Muscle of leg (tissue), 11 donors: Measurements from ENCODE around the gene VSIG10. TPM values are rescaled to one million over a fixed set of nuclear protein-coding genes. Genes with fewer than 3 reads are reported as not detected.
A peak's percentile ranks its signal among the peaks of the same experiment; 100 is the strongest.

Source experiments
- DNase-seq: peaks from one replicate; pipeline ENCODE4 v3.0.0; 2013
- H3K27ac ChIP-seq: one replicate; pipeline ENCODE4 v1.5.1; 2013; ENCODE audit warnings: mild to moderate bottlenecking, low read length, control low read depth
- H3K27me3 ChIP-seq: one replicate; pipeline ENCODE4 v1.6.1; 2013; ENCODE audit warnings: low read length; ENCODE audit not compliant: control insufficient read depth, insufficient read depth
- H3K36me3 ChIP-seq: one replicate; pipeline ENCODE4 v1.6.1; 2013; ENCODE audit warnings: low read length; ENCODE audit not compliant: control insufficient read depth, insufficient read depth
- H3K4me1 ChIP-seq: one replicate; pipeline ENCODE4 v1.6.1; 2013; ENCODE audit warnings: low read length; ENCODE audit not compliant: control insufficient read depth, insufficient read depth
- H3K4me3 ChIP-seq: one replicate; pipeline ENCODE4 v1.5.1; 2013; ENCODE audit warnings: low read length, control low read depth
- H3K9me3 ChIP-seq: replicated peaks from 2 replicates; pipeline ENCODE4 v1.6.1; 2013; ENCODE audit warnings: low read depth, low read length; ENCODE audit not compliant: control insufficient read depth
- WGBS: methylation state at CpG from one replicate; pipeline ENCODE4 v1.1.5; 2013; ENCODE audit warnings: missing lambda C conversion rate; ENCODE audit not compliant: insufficient coverage; 5-methylcytosine and 5-hydroxymethylcytosine counted together
- polyA plus RNA-seq, 8 donors: library from polyadenylated mRNA; unstranded; fragments of 120-200 nt; gene quantifications; one replicate each; pipeline versions ENCODE4 v1.2.1 to v1.2.3, GENCODE V29; 2013; ENCODE audit warnings: inconsistent platforms in 1 of 8, low replicate concordance in 1 of 8; ENCODE audit not compliant: insufficient read length in 8 of 8, insufficient read depth in 1 of 8
- total RNA-seq: library from RNA; stranded (reverse); fragments of 120-200 nt; gene quantifications from one replicate; pipeline ENCODE4 v1.2.4, GENCODE V29; 2013

Gene VSIG10
- total and polyA plus RNA-seq, 9 donors = 7.7 to 14.7 (median 11.1) TPM

GRCh38 chr12:118053071-118053985 lies 50.5 kb downstream of the VSIG10 start:
- H3K27me3 ChIP-seq = no peaks in the 10 kb centered on the region
- 98% methylated on average over 5 of the region's 10 CpGs for WGBS
- no peak overlapping the region for H3K4me3 ChIP-seq
- DNase-seq = no peak
- H3K27ac ChIP-seq = peak overlapping the region; percentile 67
- H3K36me3 ChIP-seq = peaks cover 22% of the 10 kb centered on the region
- H3K4me1 ChIP-seq = peaks cover 17% of the 10 kb centered on the region
- no peaks in the 10 kb centered on the region for H3K9me3 ChIP-seq

GRCh38 chr12:118052324-118053070 lies 51.3 kb downstream of the VSIG10 start:
- Histone ChIP-seq H3K36me3 (peaks cover 25% of the 10 kb centered on the region), H3K9me3 (no peaks in the 10 kb centered on the region), H3K27me3 (no peaks in the 10 kb centered on the region), H3K27ac (peak overlapping the region; percentile 67), H3K4me3 (no peak overlapping the region), H3K4me1 (peaks cover 17% of the 10 kb centered on the region)
- peak; percentile 73 for DNase-seq
- 73% methylated on average over 10 of the region's 14 CpGs for WGBS

- Histone ChIP-seq H3K27ac (no peak overlapping the region), H3K27me3 (no peaks in the 10 kb centered on the region), H3K36me3 (peaks cover 30% of the 10 kb centered on the region), H3K4me1 (peaks cover 15% of the 10 kb centered on the region), H3K9me3 (no peaks in the 10 kb centered on the region), H3K4me3 (no peak overlapping the region)
- DNase-seq = no peak
- 92% methylated on average over 2 of the region's 12 CpGs for WGBS
Observed at GRCh38 chr12:118050972-118051910, 52.6 kb downstream of the VSIG10 start.

DNA sequence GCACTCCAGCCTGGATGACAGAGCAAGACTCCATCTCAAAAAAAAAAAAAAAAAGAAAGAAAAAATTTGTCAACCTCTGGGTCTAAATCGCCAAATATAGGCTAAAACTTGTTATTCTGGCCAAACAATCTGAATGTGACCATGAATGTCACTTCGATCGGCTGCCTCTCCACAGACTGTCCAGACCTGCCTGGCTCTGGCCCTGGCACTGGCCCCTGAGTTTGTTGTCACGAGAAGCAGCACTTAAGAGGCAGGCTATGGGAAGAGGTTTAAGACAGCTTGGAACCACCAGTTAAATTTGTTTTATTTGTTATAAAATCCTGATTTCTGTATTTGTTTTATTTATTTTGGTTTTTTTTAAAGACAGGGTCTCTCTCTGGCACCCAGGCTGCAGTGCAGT lies 57.4 kb downstream of the VSIG10 start:
- DNase-seq = no peak
- H3K4me3 ChIP-seq = no peak overlapping the region
- WGBS = 90% methylated on average over 4 of the region's 4 CpGs
- H3K27me3 ChIP-seq = no peaks in the 10 kb centered on the region
- H3K27ac ChIP-seq = no peak overlapping the region
- H3K4me1 ChIP-seq = no peaks in the 10 kb centered on the region
- peaks cover 43% of the 10 kb centered on the region for H3K36me3 ChIP-seq
- no peaks in the 10 kb centered on the region for H3K9me3 ChIP-seq

DNA sequence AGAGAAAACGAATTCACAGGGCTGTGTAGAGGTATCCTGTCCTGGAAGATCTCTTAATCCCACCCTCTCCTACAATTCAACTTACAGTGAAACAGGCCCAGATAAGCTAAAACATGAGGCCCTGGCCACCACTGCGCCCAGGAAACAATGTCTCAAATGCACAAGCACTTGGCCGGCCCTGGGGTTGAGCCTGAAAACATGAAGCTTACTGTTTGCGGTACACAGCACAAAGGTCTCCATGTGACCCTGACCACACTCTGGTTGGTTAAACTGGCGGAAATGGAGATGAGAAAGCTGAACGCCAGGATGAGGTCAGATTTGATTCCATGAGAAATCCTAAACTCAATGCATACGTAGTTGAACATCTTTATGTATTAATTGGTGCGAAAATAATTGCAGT lies 59.2 kb downstream of the VSIG10 start:
- 91% methylated on average over 6 of the region's 8 CpGs for WGBS
- no peaks in the 10 kb centered on the region for H3K4me1 ChIP-seq
- H3K4me3 ChIP-seq = no peak overlapping the region
- no peaks in the 10 kb centered on the region for H3K27me3 ChIP-seq
- no peak for DNase-seq
- H3K36me3 ChIP-seq = peaks cover 43% of the 10 kb centered on the region
- no peak overlapping the region for H3K27ac ChIP-seq
- no peaks in the 10 kb centered on the region for H3K9me3 ChIP-seq

DNA sequence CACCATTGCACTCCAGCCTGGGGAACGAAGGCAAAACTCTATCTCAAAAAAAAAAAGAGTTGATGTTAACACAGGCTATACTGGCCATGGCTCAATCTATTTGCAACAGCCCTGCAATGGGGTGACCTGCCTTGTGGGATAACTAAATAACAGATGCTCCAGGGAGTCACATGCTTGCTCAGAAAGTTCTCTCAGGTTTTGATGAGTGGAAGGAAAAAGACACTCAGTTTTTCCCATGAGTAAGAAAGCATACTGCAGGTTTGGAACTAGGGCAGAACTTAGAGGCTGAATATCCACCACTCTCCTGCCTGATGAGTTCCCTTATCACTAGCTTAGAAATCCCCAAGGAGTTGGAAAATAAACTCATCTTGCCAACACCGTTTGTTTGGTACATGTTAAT lies 59.7 kb downstream of the VSIG10 start:
- no peaks in the 10 kb centered on the region for H3K4me1 ChIP-seq
- no peaks in the 10 kb centered on the region for H3K9me3 ChIP-seq
- DNase-seq = no peak
- H3K27ac ChIP-seq = no peak overlapping the region
- no peak overlapping the region for H3K4me3 ChIP-seq
- no peaks in the 10 kb centered on the region for H3K27me3 ChIP-seq
- 90% methylated on average over 2 of the region's 2 CpGs for WGBS
- H3K36me3 ChIP-seq = peaks cover 45% of the 10 kb centered on the region

GRCh38 chr12:118042091-118042490 lies 61.7 kb downstream of the VSIG10 start:
- 100% methylated on average over 1 of the region's 4 CpGs for WGBS
- Histone ChIP-seq H3K27ac (no peak overlapping the region), H3K9me3 (no peaks in the 10 kb centered on the region), H3K4me1 (no peaks in the 10 kb centered on the region), H3K4me3 (no peak overlapping the region), H3K27me3 (no peaks in the 10 kb centered on the region), H3K36me3 (peaks cover 59% of the 10 kb centered on the region)
- no peak for DNase-seq

- Histone ChIP-seq H3K4me3 (no peak overlapping the region), H3K9me3 (no peaks in the 10 kb centered on the region), H3K27me3 (no peaks in the 10 kb centered on the region), H3K4me1 (no peaks in the 10 kb centered on the region), H3K36me3 (peaks cover 72% of the 10 kb centered on the region), H3K27ac (no peak overlapping the region)
- no peak for DNase-seq
- WGBS = 100% methylated on average over 1 of the region's 6 CpGs
Observed at GRCh38 chr12:118038137-118038536, 65.7 kb downstream of the VSIG10 start.

GRCh38 chr12:118036672-118037411 lies 67.0 kb downstream of the VSIG10 start:
- no peaks in the 10 kb centered on the region for H3K9me3 ChIP-seq
- no peaks in the 10 kb centered on the region for H3K4me1 ChIP-seq
- no peak overlapping the region for H3K4me3 ChIP-seq
- no peaks in the 10 kb centered on the region for H3K27me3 ChIP-seq
- WGBS = 80% methylated on average over 2 of the region's 11 CpGs
- no peak for DNase-seq
- H3K27ac ChIP-seq = no peak overlapping the region
- peaks cover 75% of the 10 kb centered on the region for H3K36me3 ChIP-seq
